AG09319 (cell line): ENCODE results near the gene HNRNPAB.

Source experiments
- DNase-seq: peaks from one replicate; pipeline ENCODE4 v3.0.0-alpha.2; 2010; ENCODE audit warnings: low read depth; ENCODE audit errors: extremely low read depth
- CTCF ChIP-seq: IDR thresholded peaks from 2 replicates; pipeline ENCODE4 v1.5.1; 2011; ENCODE audit warnings: low read depth, mild to moderate bottlenecking, inconsistent platforms, low read length, moderate library complexity

The HNRNPAB gene

GRCh38 chr5:178203670-178204181 lies 607 bp upstream of the HNRNPAB start:
- no peak for TF ChIP-seq CTCF
- no peak for DNase-seq

- DNase-seq = peak; percentile 30
- TF ChIP-seq CTCF = no peak
Observed at GRCh38 chr5:178204935-178205748, 809 bp downstream of the HNRNPAB start.

- DNase-seq = no peak
- TF ChIP-seq CTCF = no peak
Observed at GRCh38 chr5:178205749-178206047, 1.4 kb downstream of the HNRNPAB start.

DNA sequence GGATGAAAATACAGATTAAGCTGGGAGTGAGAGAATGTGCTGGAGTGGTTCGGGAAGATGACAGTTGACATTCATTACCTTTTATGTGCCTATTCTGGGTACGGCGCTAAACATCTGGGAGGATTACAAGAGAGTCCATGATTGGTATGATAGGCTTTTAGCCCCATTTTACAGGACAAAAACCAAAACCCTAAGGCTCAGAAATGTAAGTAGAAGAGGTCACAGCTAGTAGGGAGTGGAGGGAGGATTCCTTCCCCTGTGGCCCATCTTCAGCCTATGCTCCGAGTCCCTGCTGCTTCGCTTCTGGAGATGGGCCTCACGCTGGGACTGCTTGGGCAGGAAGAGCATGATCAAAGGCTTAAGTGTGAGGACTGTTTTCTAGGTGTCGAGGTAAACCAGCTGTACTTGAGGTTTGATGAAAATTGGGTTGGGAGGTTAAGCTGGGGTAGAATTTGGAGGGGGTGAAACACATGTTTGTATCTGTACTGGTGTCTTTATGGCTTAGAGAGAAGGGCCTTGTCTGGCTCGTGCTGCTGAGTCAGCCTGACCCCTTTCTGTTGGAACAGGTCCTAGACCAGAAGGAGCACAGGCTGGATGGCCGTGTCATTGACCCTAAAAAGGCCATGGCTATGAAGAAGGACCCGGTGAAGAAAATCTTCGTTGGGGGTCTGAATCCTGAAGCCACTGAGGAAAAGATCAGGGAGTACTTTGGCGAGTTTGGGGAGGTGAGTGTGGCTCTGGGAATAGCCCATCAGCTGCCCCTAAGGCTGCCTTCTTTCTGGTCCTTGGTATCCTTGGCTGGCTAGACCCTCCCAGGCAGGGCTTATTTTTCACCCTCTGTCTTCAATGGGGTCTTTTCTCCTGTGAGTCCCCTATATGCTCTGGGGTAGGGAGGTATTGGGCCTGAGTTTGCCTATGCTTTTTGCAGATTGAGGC lies 2.1 kb downstream of the HNRNPAB start:
- DNase-seq = no peak
- no peak for TF ChIP-seq CTCF

DNA sequence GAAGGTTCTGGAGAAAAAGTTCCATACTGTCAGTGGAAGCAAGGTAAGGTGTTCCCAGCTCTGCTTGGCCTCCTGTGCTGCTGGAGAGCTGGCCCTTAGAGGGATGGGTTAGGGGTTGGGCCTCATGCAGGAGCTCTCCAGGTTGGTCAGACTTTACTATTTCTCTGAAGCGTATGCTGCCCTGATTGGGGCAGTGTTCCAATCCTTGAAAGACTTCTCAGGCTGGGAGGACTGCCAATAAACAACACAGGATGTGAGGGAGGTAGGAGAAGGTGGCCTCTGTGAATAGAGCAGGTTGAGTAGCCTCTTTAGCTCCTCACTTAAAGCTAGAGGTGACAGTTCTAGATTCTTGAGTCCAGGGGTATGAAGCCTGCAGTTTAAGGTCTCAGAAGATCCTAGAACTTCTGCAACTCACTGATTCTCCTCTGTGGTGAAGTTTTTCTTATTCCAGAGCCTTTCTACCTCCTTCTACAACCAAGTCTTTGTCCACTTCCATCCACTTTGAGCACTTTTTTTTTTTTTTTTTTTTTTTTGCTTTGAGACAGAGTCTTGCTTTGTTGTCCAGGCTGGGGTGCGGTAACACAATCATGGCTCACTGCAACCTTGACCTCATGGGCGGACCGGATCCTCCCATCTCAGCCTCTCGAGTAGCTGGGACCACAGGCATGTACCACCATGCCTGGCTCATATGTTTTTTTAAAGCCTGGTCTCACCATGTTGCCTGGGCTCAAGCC lies 3.0 kb downstream of the HNRNPAB start:
- TF ChIP-seq CTCF = no peak
- DNase-seq = no peak

- TF ChIP-seq CTCF = no peak
- DNase-seq = no peak
Observed at GRCh38 chr5:178207917-178208280, 3.6 kb downstream of the HNRNPAB start.
